H9 (cell line): Measurements from ENCODE around the gene CDH4. TPM values are rescaled to one million over a fixed set of nuclear protein-coding genes. Genes with fewer than 3 reads are reported as not detected.

Experiments used
- DNase-seq: peaks from one replicate; pipeline ENCODE4 v3.0.0-alpha.2; 2017
- H2AFZ ChIP-seq: one replicate; pipeline ENCODE4 v1.6.1; 2013; ENCODE audit warnings: mild to moderate bottlenecking, low read length, control low read depth, moderate library complexity
- H2AK5ac ChIP-seq: 2 replicates; pipeline ENCODE4 v1.6.1; 2013; ENCODE audit warnings: low read length, control low read depth, mixed read lengths; ENCODE audit not compliant: insufficient read length
- H2BK120ac ChIP-seq: one replicate; pipeline ENCODE4 v1.6.1; 2013; ENCODE audit warnings: low read depth, mild to moderate bottlenecking, low read length, control low read depth, inconsistent platforms; ENCODE audit not compliant: poor library complexity, severe bottlenecking
- H2BK12ac ChIP-seq: 2 replicates; pipeline ENCODE4 v1.6.1; 2013; ENCODE audit warnings: low read length, control low read depth, mixed read lengths, low read depth; ENCODE audit not compliant: insufficient read length
- H2BK15ac ChIP-seq: 2 replicates; pipeline ENCODE4 v1.6.1; 2013; ENCODE audit warnings: low read depth, low read length, control low read depth
- H2BK20ac ChIP-seq: one replicate; pipeline ENCODE4 v1.6.1; 2013; ENCODE audit warnings: low read depth, mild to moderate bottlenecking, low read length, control low read depth, inconsistent platforms; ENCODE audit not compliant: poor library complexity, severe bottlenecking
- H2BK5ac ChIP-seq: 2 replicates; pipeline ENCODE4 v1.6.1; 2013; ENCODE audit warnings: low read length, control low read depth, mixed read lengths; ENCODE audit not compliant: insufficient read length
- H3K14ac ChIP-seq: 2 replicates; pipeline ENCODE4 v1.6.1; 2013; ENCODE audit warnings: low read length, control low read depth; ENCODE audit not compliant: insufficient read depth
- H3K18ac ChIP-seq: 2 replicates; pipeline ENCODE4 v1.6.1; 2013; ENCODE audit warnings: low read depth, mild to moderate bottlenecking, mixed read lengths, low read length, control low read depth; ENCODE audit not compliant: insufficient read length
- H3K23ac ChIP-seq: 2 replicates; pipeline ENCODE4 v1.6.1; 2013; ENCODE audit warnings: low read length, control low read depth, mixed read lengths, low read depth; ENCODE audit not compliant: insufficient read length
- H3K23me2 ChIP-seq: 2 replicates; pipeline ENCODE4 v1.6.1; 2013; ENCODE audit warnings: low read depth, mild to moderate bottlenecking, mixed read lengths, low read length, control low read depth; ENCODE audit not compliant: insufficient read length, poor library complexity, severe bottlenecking
- H3K27ac ChIP-seq: 2 replicates; pipeline ENCODE4 v1.5.1; 2013; ENCODE audit warnings: low read length, control low read depth, mixed read lengths, low read depth; ENCODE audit not compliant: insufficient read length
- H3K27me3 ChIP-seq: 2 replicates; pipeline ENCODE4 v1.6.1; 2013; ENCODE audit warnings: low read length, control low read depth, inconsistent platforms; ENCODE audit not compliant: insufficient read depth
- H3K4ac ChIP-seq: 2 replicates; pipeline ENCODE4 v1.6.1; 2013; ENCODE audit warnings: low read depth, mild to moderate bottlenecking, control low read depth, inconsistent platforms, low read length, moderate library complexity
- H3K4me1 ChIP-seq: 2 replicates; pipeline ENCODE4 v1.6.1; 2013; ENCODE audit warnings: low read length, control low read depth, inconsistent platforms; ENCODE audit not compliant: insufficient read depth
- H3K4me2 ChIP-seq: 2 replicates; pipeline ENCODE4 v1.6.1; 2013; ENCODE audit warnings: low read length, control low read depth, mixed read lengths; ENCODE audit not compliant: insufficient read length, insufficient read depth
- H3K56ac ChIP-seq: 2 replicates; pipeline ENCODE4 v1.6.1; 2013; ENCODE audit warnings: low read depth, mild to moderate bottlenecking, mixed read lengths, low read length, control low read depth; ENCODE audit not compliant: insufficient read length
- H3K79me1 ChIP-seq: 2 replicates; pipeline ENCODE4 v1.6.1; 2013; ENCODE audit warnings: low read depth, mild to moderate bottlenecking, moderate library complexity, low read length, control low read depth, inconsistent platforms; ENCODE audit not compliant: insufficient read depth, poor library complexity, severe bottlenecking
- H3K79me2 ChIP-seq: 2 replicates; pipeline ENCODE4 v1.6.1; 2013; ENCODE audit warnings: low read length, control low read depth, inconsistent platforms; ENCODE audit not compliant: insufficient read depth
- H3K9ac ChIP-seq: 2 replicates; pipeline ENCODE4 v1.6.1; 2013; ENCODE audit warnings: low read length, control low read depth, mixed read lengths; ENCODE audit not compliant: insufficient read length; ENCODE audit errors: extremely low read depth
- H3K9me3 ChIP-seq: one replicate; pipeline ENCODE4 v1.6.1; 2013; ENCODE audit warnings: low read depth, low read length, inconsistent platforms; ENCODE audit not compliant: control insufficient read depth
- H3T11ph ChIP-seq: one replicate; pipeline ENCODE4 v1.6.1; 2013; ENCODE audit warnings: mild to moderate bottlenecking, low read length, control low read depth, inconsistent platforms
- H4K20me1 ChIP-seq: one replicate; pipeline ENCODE4 v1.6.1; 2013; ENCODE audit not compliant: control insufficient read depth, insufficient read length, insufficient read depth
- H4K5ac ChIP-seq: 2 replicates; pipeline ENCODE4 v1.6.1; 2013; ENCODE audit warnings: low read depth, mild to moderate bottlenecking, mixed read lengths, low read length, control low read depth; ENCODE audit not compliant: insufficient read length
- H4K8ac ChIP-seq: replicated peaks from 2 replicates; pipeline ENCODE4 v1.6.1; 2013; ENCODE audit warnings: low read length, control low read depth, mixed read lengths, low read depth; ENCODE audit not compliant: insufficient read length
- H4K91ac ChIP-seq: 2 replicates; pipeline ENCODE4 v1.6.1; 2013; ENCODE audit warnings: low read depth, mild to moderate bottlenecking, moderate library complexity, mixed read lengths, low read length, control low read depth; ENCODE audit not compliant: insufficient read length
- H3K27ac Mint-ChIP-seq, 3 experiments: 2 replicates in 2 of 3; 3 replicates in 1 of 3; pipeline ENCODE4 v1.8.0; 2020 to 2021; ENCODE audit warnings: mixed read lengths in 3 of 3, mild to moderate bottlenecking in 1 of 3, moderate library complexity in 1 of 3
- H3K27me3 Mint-ChIP-seq: 2 replicates; pipeline ENCODE4 v1.8.0; 2021; ENCODE audit warnings: low read depth, mild to moderate bottlenecking, moderate library complexity, mixed read lengths
- H3K36me3 Mint-ChIP-seq, 3 experiments: 2 replicates in 2 of 3; 3 replicates in 1 of 3; pipeline ENCODE4 v1.8.0; 2020 to 2021; ENCODE audit warnings: low read depth in 3 of 3, mixed read lengths in 3 of 3; ENCODE audit not compliant: insufficient read depth in 1 of 3
- H3K4me1 Mint-ChIP-seq, 2 experiments: 2 replicates each; pipeline ENCODE4 v1.8.0; 2020; ENCODE audit warnings: mixed read lengths in 2 of 2
- H3K4me3 Mint-ChIP-seq, 2 experiments: 2 replicates in 1 of 2; 3 replicates in 1 of 2; pipeline ENCODE4 v1.8.0; 2020 to 2021; ENCODE audit warnings: mild to moderate bottlenecking in 2 of 2, mixed read lengths in 2 of 2, moderate library complexity in 1 of 2
- H3K9me3 Mint-ChIP-seq, 2 experiments: 2 replicates in 1 of 2; 3 replicates in 1 of 2; pipeline ENCODE4 v1.8.0; 2020; ENCODE audit warnings: mild to moderate bottlenecking in 2 of 2, mixed read lengths in 2 of 2, moderate library complexity in 1 of 2
- WGBS: extraction: QIAGEN DNeasy Blood & Tissue Kit; methylation state at CpG from one replicate; pipeline ENCODE4 v1.1.7; 2013; ENCODE audit warnings: missing lambda C conversion rate, low lambda C conversion rate, mixed read lengths; ENCODE audit not compliant: insufficient read length; ENCODE audit errors: extremely low coverage; 5-methylcytosine and 5-hydroxymethylcytosine counted together
- total RNA-seq: library from RNA; stranded (reverse); gene quantifications from 2 replicates; pipeline ENCODE4 v1.2.1, GENCODE V29; 2021
- TF ChIP-seq, protein P1 (sequence below): fragments of 200-600 bp; sonication (generic); conservative IDR thresholded peaks from 3 replicates; pipeline ENCODE4 v1.8.0; 2021; ENCODE audit warnings: antibody characterized with exemption, mild to moderate bottlenecking

CDH4 gene
- total RNA-seq, 1 experiment from 2014 or later = 3.0 TPM

DNA sequence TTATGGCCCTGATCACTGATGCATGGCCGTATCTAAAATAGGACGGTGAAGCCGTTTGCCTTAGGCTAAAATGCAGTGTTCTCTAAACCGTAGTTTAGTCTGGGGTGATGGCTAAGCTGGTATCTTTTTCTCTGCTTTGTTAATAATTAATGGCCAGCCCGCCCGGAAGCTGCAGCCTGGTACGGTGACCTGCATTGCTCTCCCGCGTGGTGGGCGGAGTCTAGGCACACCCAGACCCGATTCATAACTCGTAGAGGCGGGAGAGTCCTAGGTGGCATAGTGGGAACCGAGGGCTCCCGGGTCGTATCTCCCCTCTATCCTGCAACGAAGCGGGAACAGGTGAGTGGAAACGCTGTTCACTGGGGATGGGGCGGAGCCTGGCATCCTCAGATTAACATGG, 5.5 kb downstream of the CDH4 start:
- no peak overlapping the region for H3K27ac Mint-ChIP-seq
- Histone ChIP-seq H3K9me3 (no peaks in the 10 kb centered on the region), H3K27ac (no peak overlapping the region), H2AFZ (no peak overlapping the region), H4K5ac (no peak overlapping the region), H4K20me1 (peaks cover 2% of the 10 kb centered on the region), H2AK5ac (no peak overlapping the region), H3K18ac (no peak overlapping the region), H2BK120ac (no peak overlapping the region), H3K56ac (no peak overlapping the region), H3K79me2 (no peaks in the 10 kb centered on the region), H3K14ac (no peak overlapping the region), H3K27me3 (peaks cover 2% of the 10 kb centered on the region; the same call in 1 of the 2 replicates), H3T11ph (no peak overlapping the region), H3K4me1 (peaks cover 4% of the 10 kb centered on the region; the same call in 1 of the 2 replicates), H3K9ac (no peak overlapping the region), H3K4me2 (no peak overlapping the region), H2BK12ac (no peak overlapping the region), H2BK5ac (no peak overlapping the region), H4K8ac (no peak overlapping the region), H3K23me2 (peaks cover 11% of the 10 kb centered on the region), H2BK20ac (no peak overlapping the region), H3K79me1 (no peaks in the 10 kb centered on the region), H4K91ac (no peak overlapping the region), H3K23ac (no peak overlapping the region), H2BK15ac (no peak overlapping the region), H3K4ac (no peak overlapping the region)
- peaks cover 18 to 39% (median 19%) of the 10 kb centered on the region in 3 experiments for H3K36me3 Mint-ChIP-seq
- peaks cover 79% of the 10 kb centered on the region for H3K27me3 Mint-ChIP-seq
- H3K4me1 Mint-ChIP-seq = peaks cover 17 to 22% of the 10 kb centered on the region in 2 experiments
- no peak for DNase-seq
- no CpG with 5 or more reads among the region's 20 CpGs for WGBS
- no peak overlapping the region for H3K4me3 Mint-ChIP-seq
- H3K9me3 Mint-ChIP-seq = peaks cover 0 to 1% of the 10 kb centered on the region in 2 experiments; a peak in 1 of 5 replicates
- TF ChIP-seq, protein P1, sequence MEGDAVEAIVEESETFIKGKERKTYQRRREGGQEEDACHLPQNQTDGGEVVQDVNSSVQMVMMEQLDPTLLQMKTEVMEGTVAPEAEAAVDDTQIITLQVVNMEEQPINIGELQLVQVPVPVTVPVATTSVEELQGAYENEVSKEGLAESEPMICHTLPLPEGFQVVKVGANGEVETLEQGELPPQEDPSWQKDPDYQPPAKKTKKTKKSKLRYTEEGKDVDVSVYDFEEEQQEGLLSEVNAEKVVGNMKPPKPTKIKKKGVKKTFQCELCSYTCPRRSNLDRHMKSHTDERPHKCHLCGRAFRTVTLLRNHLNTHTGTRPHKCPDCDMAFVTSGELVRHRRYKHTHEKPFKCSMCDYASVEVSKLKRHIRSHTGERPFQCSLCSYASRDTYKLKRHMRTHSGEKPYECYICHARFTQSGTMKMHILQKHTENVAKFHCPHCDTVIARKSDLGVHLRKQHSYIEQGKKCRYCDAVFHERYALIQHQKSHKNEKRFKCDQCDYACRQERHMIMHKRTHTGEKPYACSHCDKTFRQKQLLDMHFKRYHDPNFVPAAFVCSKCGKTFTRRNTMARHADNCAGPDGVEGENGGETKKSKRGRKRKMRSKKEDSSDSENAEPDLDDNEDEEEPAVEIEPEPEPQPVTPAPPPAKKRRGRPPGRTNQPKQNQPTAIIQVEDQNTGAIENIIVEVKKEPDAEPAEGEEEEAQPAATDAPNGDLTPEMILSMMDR = no peak
